ENCODE data around the gene UROC1. TPM values are rescaled to one million over a fixed set of nuclear protein-coding genes. Genes with fewer than 3 reads are reported as not detected.

The UROC1 gene
- total and polyA plus RNA-seq, 4 donors: 0.01 to 0.21 (median 0.08) TPM

- TF ChIP-seq CTCF (IDR thresholded peaks at IDR 0.05; ENCODE audit: control extremely low read depth, extremely low read depth): no peak
- Histone ChIP-seq H3K4me3 (no peak overlapping the region), H3K36me3 (ENCODE audit: control insufficient read depth in 4 of 4, insufficient read depth in 4 of 4, low read length in 4 of 4) (peaks cover 10 to 45% (median 21%) of the 10 kb centered on the region in 4 donors), H3K4me1 (ENCODE audit: control insufficient read depth in 5 of 5, insufficient read depth in 5 of 5, low read length in 5 of 5) (no peaks in the 10 kb centered on the region), H3K27ac (ENCODE audit: low read depth in 1 of 2, low read length in 1 of 2) (no peak overlapping the region), H3K9me3 (ENCODE audit: control insufficient read depth in 4 of 4, insufficient read depth in 3 of 4, low read length in 3 of 4) (no peaks in the 10 kb centered on the region), H3K9ac (ENCODE audit: insufficient read depth in 1 of 2, low read length in 2 of 2) (no peak overlapping the region), H3K27me3 (ENCODE audit: control insufficient read depth in 3 of 3, insufficient read depth in 3 of 3, low read length in 2 of 3) (no peaks in the 10 kb centered on the region)
- ATAC-seq (ENCODE audit: insufficient read depth, low FRiP score) (no peak), DNase-seq (no peak)
- 71 to 88% methylated on average over 6 of the region's 6 CpGs for WGBS, 2 donors
Observed at GRCh38 chr3:126454437-126455198, 63.0 kb downstream of the UROC1 start.

- H3K4me1 ChIP-seq (ENCODE audit: control insufficient read depth in 5 of 5, insufficient read depth in 5 of 5, low read length in 5 of 5): no peaks in the 10 kb centered on the region
- H3K9me3 ChIP-seq (ENCODE audit: control insufficient read depth in 4 of 4, insufficient read depth in 3 of 4, low read length in 3 of 4): no peaks in the 10 kb centered on the region
- WGBS, 2 donors: 89 to 93% methylated on average over 1 of the region's 1 CpG
- no peak overlapping the region for H3K4me3 ChIP-seq
- no peak overlapping the region for H3K27ac ChIP-seq (ENCODE audit: low read depth in 1 of 2, low read length in 1 of 2)
- H3K27me3 ChIP-seq (ENCODE audit: control insufficient read depth in 3 of 3, insufficient read depth in 3 of 3, low read length in 2 of 3): no peaks in the 10 kb centered on the region
- no peak for TF ChIP-seq CTCF (IDR thresholded peaks at IDR 0.05; ENCODE audit: control extremely low read depth, extremely low read depth)
- DNase-seq: no peak
- ATAC-seq (ENCODE audit: insufficient read depth, low FRiP score): no peak
- H3K36me3 ChIP-seq (ENCODE audit: control insufficient read depth in 4 of 4, insufficient read depth in 4 of 4, low read length in 4 of 4): peaks cover 7 to 46% (median 21%) of the 10 kb centered on the region in 4 donors
- no peak overlapping the region for H3K9ac ChIP-seq (ENCODE audit: insufficient read depth in 1 of 2, low read length in 2 of 2)
Observed at GRCh38 chr3:126454025-126454424, 63.5 kb downstream of the UROC1 start.

- no peak overlapping the region for H3K4me3 ChIP-seq
- H3K27ac ChIP-seq (ENCODE audit: low read depth in 1 of 2, low read length in 1 of 2): no peak overlapping the region
- ATAC-seq (ENCODE audit: insufficient read depth, low FRiP score): no peak
- TF ChIP-seq CTCF (IDR thresholded peaks at IDR 0.05; ENCODE audit: control extremely low read depth, extremely low read depth): no peak
- no peaks in the 10 kb centered on the region for H3K27me3 ChIP-seq (ENCODE audit: control insufficient read depth in 3 of 3, insufficient read depth in 3 of 3, low read length in 2 of 3)
- peaks cover 2 to 48% (median 26%) of the 10 kb centered on the region in 4 donors for H3K36me3 ChIP-seq (ENCODE audit: control insufficient read depth in 4 of 4, insufficient read depth in 4 of 4, low read length in 4 of 4)
- DNase-seq: no peak
- peaks cover 0 to 5% (median 0%) of the 10 kb centered on the region in 5 donors for H3K4me1 ChIP-seq (ENCODE audit: control insufficient read depth in 5 of 5, insufficient read depth in 5 of 5, low read length in 5 of 5)
- H3K9me3 ChIP-seq (ENCODE audit: control insufficient read depth in 4 of 4, insufficient read depth in 3 of 4, low read length in 3 of 4): no peaks in the 10 kb centered on the region
- no peak overlapping the region for H3K9ac ChIP-seq (ENCODE audit: insufficient read depth in 1 of 2, low read length in 2 of 2)
- 88 to 93% methylated on average over 9 of the region's 9 CpGs for WGBS, 2 donors
Observed at GRCh38 chr3:126452213-126452612, 65.4 kb downstream of the UROC1 start.
